Measurements from ENCODE around the gene CSRP2. TPM values are rescaled to one million over a fixed set of nuclear protein-coding genes. Genes with fewer than 3 reads are reported as not detected.

CSRP2 gene
- total RNA-seq, 1 donor from 2014 or later: 185 TPM

DNA sequence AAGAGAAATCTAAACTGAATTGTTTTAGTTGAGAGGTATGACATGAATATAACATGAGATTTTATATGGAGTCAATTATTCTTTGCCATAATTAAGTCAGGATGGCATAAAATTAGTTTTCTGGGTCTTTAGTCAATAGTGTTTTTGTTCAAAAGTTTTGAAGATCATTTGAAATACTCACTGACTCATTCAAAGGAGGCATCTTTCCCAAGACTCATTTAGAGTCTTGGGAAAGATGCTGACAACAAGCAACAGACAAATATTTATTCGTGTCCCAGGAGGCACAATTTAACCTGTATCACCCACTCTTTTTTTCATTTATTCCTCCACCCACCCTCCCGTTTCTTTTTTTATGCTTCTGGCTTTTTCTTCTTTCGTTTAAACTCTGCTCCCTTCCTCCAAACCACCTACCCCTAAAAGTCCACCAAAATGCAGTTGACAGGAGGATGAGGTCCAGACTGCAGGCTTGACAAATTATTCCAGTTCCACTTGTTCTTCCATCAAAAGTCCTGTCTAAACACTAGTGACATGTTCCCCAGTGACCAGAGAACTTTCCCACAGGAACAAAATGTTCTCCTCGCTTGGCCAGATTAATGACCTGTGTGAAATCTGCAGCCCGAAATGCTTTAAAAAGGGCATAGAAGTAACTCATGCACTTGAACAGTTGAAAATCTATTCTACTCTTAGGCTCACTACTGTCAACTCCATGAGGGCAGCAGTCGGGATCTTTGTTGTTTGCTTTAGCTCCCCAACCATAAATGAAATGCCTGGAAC, 43.3 kb upstream of the CSRP2 start:
- peaks cover 22% of the 10 kb centered on the region for H3K4me1 Mint-ChIP-seq (ENCODE audit: unreplicated experiment)
- no peak for DNase-seq (ENCODE audit: low spot score)
- no peak overlapping the region for H3K4me3 Mint-ChIP-seq (ENCODE audit: unreplicated experiment)
- no peaks in the 10 kb centered on the region for H3K9me3 Mint-ChIP-seq (ENCODE audit: unreplicated experiment)
- TF ChIP-seq, protein P1, sequence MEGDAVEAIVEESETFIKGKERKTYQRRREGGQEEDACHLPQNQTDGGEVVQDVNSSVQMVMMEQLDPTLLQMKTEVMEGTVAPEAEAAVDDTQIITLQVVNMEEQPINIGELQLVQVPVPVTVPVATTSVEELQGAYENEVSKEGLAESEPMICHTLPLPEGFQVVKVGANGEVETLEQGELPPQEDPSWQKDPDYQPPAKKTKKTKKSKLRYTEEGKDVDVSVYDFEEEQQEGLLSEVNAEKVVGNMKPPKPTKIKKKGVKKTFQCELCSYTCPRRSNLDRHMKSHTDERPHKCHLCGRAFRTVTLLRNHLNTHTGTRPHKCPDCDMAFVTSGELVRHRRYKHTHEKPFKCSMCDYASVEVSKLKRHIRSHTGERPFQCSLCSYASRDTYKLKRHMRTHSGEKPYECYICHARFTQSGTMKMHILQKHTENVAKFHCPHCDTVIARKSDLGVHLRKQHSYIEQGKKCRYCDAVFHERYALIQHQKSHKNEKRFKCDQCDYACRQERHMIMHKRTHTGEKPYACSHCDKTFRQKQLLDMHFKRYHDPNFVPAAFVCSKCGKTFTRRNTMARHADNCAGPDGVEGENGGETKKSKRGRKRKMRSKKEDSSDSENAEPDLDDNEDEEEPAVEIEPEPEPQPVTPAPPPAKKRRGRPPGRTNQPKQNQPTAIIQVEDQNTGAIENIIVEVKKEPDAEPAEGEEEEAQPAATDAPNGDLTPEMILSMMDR (IDR thresholded peaks at IDR 0.05; ENCODE audit: unreplicated experiment): no peak
- peaks cover 3% of the 10 kb centered on the region for H3K27me3 Mint-ChIP-seq (ENCODE audit: unreplicated experiment)
- no peaks in the 10 kb centered on the region for H3K36me3 Mint-ChIP-seq (ENCODE audit: low read depth, unreplicated experiment)
- no peak overlapping the region for H3K27ac Mint-ChIP-seq (ENCODE audit: unreplicated experiment)

DNA sequence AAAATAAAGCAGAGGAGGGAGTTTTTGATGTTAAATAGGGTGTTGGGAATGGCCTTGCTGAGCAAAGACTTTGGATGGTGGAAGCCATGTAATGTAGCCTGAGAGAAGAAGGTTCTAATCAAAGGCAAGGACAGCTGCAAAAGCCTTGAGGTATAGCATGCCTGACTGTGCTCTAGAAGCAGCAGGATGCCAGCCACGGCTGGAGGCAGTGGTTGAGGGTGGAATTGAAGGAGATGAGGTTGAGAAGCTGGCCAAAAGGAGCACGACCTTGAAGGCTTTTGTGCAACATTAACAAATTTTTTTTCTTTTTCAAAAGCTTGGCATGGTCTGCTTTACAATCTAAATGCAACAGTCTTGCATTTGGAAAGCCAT, 42.3 kb upstream of the CSRP2 start:
- DNase-seq (ENCODE audit: low spot score): no peak
- Mint-ChIP-seq H3K36me3 (ENCODE audit: low read depth, unreplicated experiment) (no peaks in the 10 kb centered on the region), H3K9me3 (ENCODE audit: unreplicated experiment) (no peaks in the 10 kb centered on the region), H3K27me3 (ENCODE audit: unreplicated experiment) (peaks cover 1% of the 10 kb centered on the region), H3K27ac (ENCODE audit: unreplicated experiment) (no peak overlapping the region), H3K4me1 (ENCODE audit: unreplicated experiment) (peaks cover 20% of the 10 kb centered on the region), H3K4me3 (ENCODE audit: unreplicated experiment) (no peak overlapping the region)
- TF ChIP-seq, protein P1 (IDR thresholded peaks at IDR 0.05; ENCODE audit: unreplicated experiment): no peak

DNA sequence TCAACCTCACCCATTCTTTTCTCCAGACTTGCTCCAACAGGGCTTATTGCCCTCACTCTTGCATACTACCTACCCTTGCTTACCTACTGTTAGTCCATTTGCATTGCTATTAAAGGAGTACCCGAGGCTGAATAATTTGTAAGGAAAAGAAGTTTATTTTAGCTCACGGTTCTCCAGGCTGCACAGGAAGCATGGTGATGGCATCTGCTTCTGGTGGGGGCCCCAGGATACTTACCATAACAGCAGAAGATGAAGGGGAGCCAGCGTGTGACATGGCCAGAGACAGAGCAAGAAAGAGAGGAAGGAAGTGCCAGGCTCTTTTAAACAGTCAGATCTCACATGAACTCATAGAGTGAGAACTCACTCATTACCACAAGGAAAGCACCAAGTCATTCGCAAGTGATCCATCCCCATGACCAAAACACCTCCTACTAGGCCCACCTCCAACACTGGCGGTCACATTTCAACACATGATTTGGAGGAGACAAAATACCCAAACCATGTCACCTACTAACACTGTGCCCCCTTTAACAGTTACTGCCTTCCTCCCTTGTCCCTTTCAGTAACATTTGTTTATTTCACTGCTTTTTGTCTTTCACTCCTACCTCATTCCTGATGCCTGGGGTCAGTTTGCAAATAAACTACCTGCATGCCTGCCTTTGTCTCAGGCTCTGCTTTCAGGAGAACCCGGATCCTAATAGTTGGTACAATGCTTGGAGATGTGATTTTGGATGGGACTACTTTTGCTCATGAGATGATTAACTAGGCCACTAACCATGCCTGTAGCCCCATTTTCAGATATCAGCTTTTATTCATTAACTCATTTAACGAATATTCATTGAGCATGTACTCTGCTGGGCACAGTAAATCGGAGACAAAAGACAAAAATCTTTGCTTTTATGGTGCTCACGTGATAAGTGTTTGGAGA, 41.6 kb upstream of the CSRP2 start:
- Mint-ChIP-seq H3K9me3 (ENCODE audit: unreplicated experiment) (no peaks in the 10 kb centered on the region), H3K4me3 (ENCODE audit: unreplicated experiment) (no peak overlapping the region), H3K36me3 (ENCODE audit: low read depth, unreplicated experiment) (no peaks in the 10 kb centered on the region), H3K27me3 (ENCODE audit: unreplicated experiment) (peaks cover 1% of the 10 kb centered on the region), H3K4me1 (ENCODE audit: unreplicated experiment) (peaks cover 20% of the 10 kb centered on the region), H3K27ac (ENCODE audit: unreplicated experiment) (peak overlapping the region; percentile 42)
- TF ChIP-seq, protein P1 (IDR thresholded peaks at IDR 0.05; ENCODE audit: unreplicated experiment): no peak
- DNase-seq (ENCODE audit: low spot score): no peak

DNA sequence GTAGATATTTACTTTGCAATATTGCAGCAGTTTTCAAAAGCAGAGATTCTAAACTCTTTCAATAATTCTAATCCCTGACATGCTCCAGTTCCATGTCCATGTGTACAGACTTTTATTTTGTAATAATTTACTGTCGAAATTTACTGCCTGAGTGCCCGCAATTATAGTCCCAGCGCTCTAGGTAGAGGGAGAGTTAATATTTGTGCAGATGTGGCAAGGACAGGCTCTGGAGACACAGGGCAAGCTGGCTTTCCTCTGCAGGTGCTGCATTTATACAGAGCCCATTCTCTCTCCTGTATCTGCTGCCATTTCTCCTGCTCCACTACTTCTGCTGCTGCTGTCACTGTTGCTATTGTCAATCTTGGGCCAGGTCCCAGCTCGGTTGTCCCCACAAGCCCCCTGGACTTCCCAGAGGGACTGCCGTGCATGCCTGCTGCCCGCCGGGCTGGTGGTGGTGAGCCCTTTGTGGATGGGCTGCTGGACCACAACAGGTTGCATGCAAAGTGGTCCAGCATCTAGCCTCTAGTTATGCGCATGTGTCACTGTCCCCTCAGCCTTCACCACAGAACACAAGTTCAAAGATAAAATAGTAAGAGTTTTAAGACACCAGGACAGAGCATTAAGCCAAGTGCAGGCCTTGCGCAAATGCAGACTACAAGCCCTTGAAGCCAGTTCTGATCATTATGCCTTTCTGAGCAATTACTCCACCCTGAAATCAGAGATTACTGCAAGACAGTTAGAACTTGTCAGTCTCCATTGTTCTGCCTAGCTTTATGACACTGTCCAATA, 40.8 kb upstream of the CSRP2 start:
- no peak overlapping the region for H3K27ac Mint-ChIP-seq (ENCODE audit: unreplicated experiment)
- no peak overlapping the region for H3K4me3 Mint-ChIP-seq (ENCODE audit: unreplicated experiment)
- DNase-seq (ENCODE audit: low spot score): no peak
- TF ChIP-seq, protein P1 (IDR thresholded peaks at IDR 0.05; ENCODE audit: unreplicated experiment): no peak
- H3K27me3 Mint-ChIP-seq (ENCODE audit: unreplicated experiment): peaks cover 1% of the 10 kb centered on the region
- H3K36me3 Mint-ChIP-seq (ENCODE audit: low read depth, unreplicated experiment): no peaks in the 10 kb centered on the region
- no peaks in the 10 kb centered on the region for H3K9me3 Mint-ChIP-seq (ENCODE audit: unreplicated experiment)
- peaks cover 20% of the 10 kb centered on the region for H3K4me1 Mint-ChIP-seq (ENCODE audit: unreplicated experiment)
